Suprapubic skin (tissue), 4 donors: ENCODE measurements around the gene MDN1. TPM values are rescaled to one million over a fixed set of nuclear protein-coding genes. Genes with fewer than 3 reads are reported as not detected.

Experiments
- DNase-seq, 2 donors: peaks; one replicate each; pipeline ENCODE4 v3.0.0-alpha.2; 2019; ENCODE audit warnings: low spot score in 2 of 2
- H3K27ac ChIP-seq: fragments of 200-600 bp; sonication (generic); one replicate; pipeline ENCODE4 v1.5.1; 2019
- H3K27me3 ChIP-seq: fragments of 200-600 bp; sonication (generic); one replicate; pipeline ENCODE4 v1.5.1; 2019
- H3K36me3 ChIP-seq: fragments of 200-600 bp; sonication (generic); one replicate; pipeline ENCODE4 v1.5.1; 2019
- H3K4me1 ChIP-seq: fragments of 200-600 bp; sonication (generic); one replicate; pipeline ENCODE4 v1.5.1; 2019
- H3K4me3 ChIP-seq: fragments of 200-600 bp; sonication (generic); one replicate; pipeline ENCODE4 v1.5.1; 2019; ENCODE audit warnings: mild to moderate bottlenecking
- H3K9me3 ChIP-seq: fragments of 200-600 bp; sonication (generic); one replicate; pipeline ENCODE4 v1.5.1; 2019
- CTCF ChIP-seq, 2 donors: fragments of 200-600 bp in 1 of 2; fragments of 450-650 bp in 1 of 2; sonication (generic) in 1 of 2; IDR thresholded peaks; one replicate each; pipeline ENCODE4 v1.5.1; 2016 to 2019; ENCODE audit warnings: antibody characterized with exemption in 2 of 2, mild to moderate bottlenecking in 1 of 2, moderate library complexity in 1 of 2
- EP300 ChIP-seq: sonication (generic); formaldehyde crosslinking; IDR thresholded peaks from one replicate; pipeline ENCODE4 v1.6.1; 2017; ENCODE audit warnings: antibody characterized with exemption
- POLR2A ChIP-seq, 2 donors: fragments of 450-650 bp; IDR thresholded peaks; one replicate each; pipeline ENCODE4 v1.6.1; 2017; ENCODE audit warnings: antibody characterized with exemption in 2 of 2, mild to moderate bottlenecking in 2 of 2, moderate library complexity in 2 of 2
- POLR2AphosphoS5 ChIP-seq, 3 donors: sonication (generic); formaldehyde crosslinking; IDR thresholded peaks; one replicate each; pipeline ENCODE4 v1.6.1; 2017; ENCODE audit warnings: antibody characterized with exemption in 3 of 3
- WGBS: methylation state at CpG from one replicate; pipeline ENCODE4 v1.1.5; 2018; 5-methylcytosine and 5-hydroxymethylcytosine counted together
- total RNA-seq, 4 donors: library from RNA; depleted of rRNA; stranded (reverse); fragments of >200 nt; gene quantifications; one replicate each; pipeline ENCODE4 v1.1.0, GENCODE V29; 2016

Gene MDN1
- total RNA-seq, 4 donors from 2014 or later: 33.1 to 70.4 (median 44.5) TPM

DNA sequence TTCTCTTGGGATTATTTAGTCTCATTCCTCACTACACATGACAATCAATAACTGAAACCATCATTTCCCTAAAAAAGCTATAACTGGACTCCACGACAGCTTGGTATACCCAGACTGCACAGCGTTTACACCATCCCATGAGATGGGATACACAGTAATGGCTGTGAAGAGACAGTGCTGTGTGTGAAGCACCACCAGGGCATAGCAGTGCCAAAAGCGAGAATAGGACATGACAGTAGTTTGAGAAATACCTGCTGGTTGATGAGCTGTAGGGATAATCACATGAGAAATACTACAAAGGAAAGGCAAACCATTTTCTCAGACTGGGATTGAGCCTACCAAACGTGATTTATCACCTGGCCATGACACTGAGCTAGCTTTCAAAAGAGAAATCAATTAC, 158.6 kb downstream of the MDN1 start:
- Histone ChIP-seq H3K36me3 (peaks cover 89% of the 10 kb centered on the region), H3K27ac (no peak overlapping the region), H3K9me3 (no peaks in the 10 kb centered on the region), H3K4me3 (no peak overlapping the region), H3K27me3 (no peaks in the 10 kb centered on the region), H3K4me1 (peaks cover 11% of the 10 kb centered on the region)
- no peak for DNase-seq
- TF ChIP-seq EP300 (no peak), CTCF (IDR thresholded peaks at IDR 0.05) (no peak), POLR2AphosphoS5 (IDR thresholded peaks at IDR 0.05) (no peak), POLR2A (IDR thresholded peaks at IDR 0.05) (no peak)
- 94% methylated on average over 4 of the region's 4 CpGs for WGBS

- Histone ChIP-seq H3K4me3 (no peak overlapping the region), H3K4me1 (peaks cover 11% of the 10 kb centered on the region), H3K27ac (no peak overlapping the region), H3K27me3 (no peaks in the 10 kb centered on the region), H3K9me3 (no peaks in the 10 kb centered on the region), H3K36me3 (peaks cover 91% of the 10 kb centered on the region)
- 60% methylated on average over 13 of the region's 13 CpGs for WGBS
- TF ChIP-seq CTCF (IDR thresholded peaks at IDR 0.05): no peak
- TF ChIP-seq EP300: no peak
- no peak for TF ChIP-seq POLR2A (IDR thresholded peaks at IDR 0.05)
- no peak for TF ChIP-seq POLR2AphosphoS5 (IDR thresholded peaks at IDR 0.05)
- no peak for DNase-seq
Measured at GRCh38 chr6:89657445-89658158, 162.0 kb downstream of the MDN1 start.

GRCh38 chr6:89655122-89655521, 164.5 kb downstream of the MDN1 start:
- DNase-seq: no peak
- no peak for TF ChIP-seq CTCF (IDR thresholded peaks at IDR 0.05)
- TF ChIP-seq EP300: no peak
- no peak for TF ChIP-seq POLR2A (IDR thresholded peaks at IDR 0.05)
- no peak for TF ChIP-seq POLR2AphosphoS5 (IDR thresholded peaks at IDR 0.05)
- Histone ChIP-seq H3K4me1 (peaks cover 11% of the 10 kb centered on the region), H3K27ac (no peak overlapping the region), H3K9me3 (no peaks in the 10 kb centered on the region), H3K36me3 (peaks cover 88% of the 10 kb centered on the region), H3K4me3 (no peak overlapping the region), H3K27me3 (no peaks in the 10 kb centered on the region)
- WGBS: 97% methylated on average over 2 of the region's 2 CpGs

- Histone ChIP-seq H3K9me3 (no peaks in the 10 kb centered on the region), H3K36me3 (peaks cover 93% of the 10 kb centered on the region), H3K27ac (no peak overlapping the region), H3K4me3 (no peak overlapping the region), H3K4me1 (no peaks in the 10 kb centered on the region), H3K27me3 (no peaks in the 10 kb centered on the region)
- TF ChIP-seq CTCF (IDR thresholded peaks at IDR 0.05): no peak
- TF ChIP-seq EP300: no peak
- TF ChIP-seq POLR2A (IDR thresholded peaks at IDR 0.05): no peak
- no peak for TF ChIP-seq POLR2AphosphoS5 (IDR thresholded peaks at IDR 0.05)
- WGBS: 88% methylated on average over 8 of the region's 8 CpGs
- DNase-seq: no peak
Measured at GRCh38 chr6:89650579-89650978, 169.0 kb downstream of the MDN1 start.

GRCh38 chr6:89649682-89650081, 169.9 kb downstream of the MDN1 start:
- no peak for DNase-seq
- H3K27me3 ChIP-seq: no peaks in the 10 kb centered on the region
- H3K27ac ChIP-seq: no peak overlapping the region
- H3K9me3 ChIP-seq: no peaks in the 10 kb centered on the region
- TF ChIP-seq POLR2A (IDR thresholded peaks at IDR 0.05) (no peak), EP300 (no peak), CTCF (IDR thresholded peaks at IDR 0.05) (no peak), POLR2AphosphoS5 (IDR thresholded peaks at IDR 0.05) (no peak)
- H3K36me3 ChIP-seq: peaks cover 92% of the 10 kb centered on the region
- WGBS: 100% methylated on average over 1 of the region's 1 CpG
- H3K4me1 ChIP-seq: no peaks in the 10 kb centered on the region
- H3K4me3 ChIP-seq: no peak overlapping the region
